Measurements from ENCODE around the gene WBP1L. TPM values are rescaled to one million over a fixed set of nuclear protein-coding genes. Genes with fewer than 3 reads are reported as not detected.
A peak's percentile ranks its signal among the peaks of the same experiment; 100 is the strongest.

WBP1L gene
- total RNA-seq, 2 experiments from 2014 or later, result 17.6 to 24.4 TPM

DNA sequence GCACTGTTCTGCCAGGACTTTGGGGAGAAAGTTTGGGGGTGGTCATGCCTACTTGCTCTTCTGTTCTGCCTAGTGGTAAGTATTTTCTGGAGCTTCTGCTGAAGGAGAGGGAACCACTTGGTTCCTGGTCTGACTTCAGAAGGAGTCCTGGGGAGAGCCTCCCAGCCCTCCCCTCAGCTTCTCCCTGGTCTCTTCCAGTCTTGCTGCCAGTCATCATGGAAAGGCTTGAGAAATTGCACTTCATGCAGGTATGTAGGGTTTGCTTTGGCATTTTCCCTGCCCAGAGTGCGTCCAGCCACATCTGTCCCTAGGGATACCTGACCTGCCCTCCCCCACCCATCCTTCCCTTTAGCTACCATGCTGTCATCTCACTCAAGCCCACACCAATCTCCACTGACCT lies 11.1 kb upstream of the WBP1L start:
- Histone ChIP-seq H3K9me3 (ENCODE audit: low read length) (no peaks in the 10 kb centered on the region), H2AFZ (ENCODE audit: low read length) (no peak overlapping the region), H3K79me2 (ENCODE audit: insufficient read depth, low read depth, low read length) (no peaks in the 10 kb centered on the region), H3K4me3 (ENCODE audit: low read depth, low read length, poor library complexity, severe bottlenecking) (no peak overlapping the region), H3K9me2 (ENCODE audit: insufficient read depth, low read length) (no peaks in the 10 kb centered on the region), H3K27ac (ENCODE audit: low read depth, low read length, poor library complexity, severe bottlenecking) (no peak overlapping the region), H3K36me3 (ENCODE audit: insufficient read depth, low read length) (peaks cover 68% of the 10 kb centered on the region), H3K4me1 (ENCODE audit: insufficient read depth, low read length, poor library complexity, severe bottlenecking) (no peaks in the 10 kb centered on the region), H4K20me1 (ENCODE audit: insufficient read depth, low read length) (no peaks in the 10 kb centered on the region), H3K4me2 (ENCODE audit: low read length) (no peak overlapping the region)
- BruUV-seq (replicated peaks), result no TSS peak
- intact Hi-C loops (cut with micrococcal nuclease; ENCODE audit: unreplicated experiment), result no loop called here
- POLR2A ChIA-PET, result interaction anchor here (2.0 kb wide), 1 partner anchor 11 kb away, joined by 7 read pairs; no protein-coding TSS in a partner anchor
- no peak for DNase-seq (ENCODE audit: low spot score)
- TF ChIP-seq, protein P1, sequence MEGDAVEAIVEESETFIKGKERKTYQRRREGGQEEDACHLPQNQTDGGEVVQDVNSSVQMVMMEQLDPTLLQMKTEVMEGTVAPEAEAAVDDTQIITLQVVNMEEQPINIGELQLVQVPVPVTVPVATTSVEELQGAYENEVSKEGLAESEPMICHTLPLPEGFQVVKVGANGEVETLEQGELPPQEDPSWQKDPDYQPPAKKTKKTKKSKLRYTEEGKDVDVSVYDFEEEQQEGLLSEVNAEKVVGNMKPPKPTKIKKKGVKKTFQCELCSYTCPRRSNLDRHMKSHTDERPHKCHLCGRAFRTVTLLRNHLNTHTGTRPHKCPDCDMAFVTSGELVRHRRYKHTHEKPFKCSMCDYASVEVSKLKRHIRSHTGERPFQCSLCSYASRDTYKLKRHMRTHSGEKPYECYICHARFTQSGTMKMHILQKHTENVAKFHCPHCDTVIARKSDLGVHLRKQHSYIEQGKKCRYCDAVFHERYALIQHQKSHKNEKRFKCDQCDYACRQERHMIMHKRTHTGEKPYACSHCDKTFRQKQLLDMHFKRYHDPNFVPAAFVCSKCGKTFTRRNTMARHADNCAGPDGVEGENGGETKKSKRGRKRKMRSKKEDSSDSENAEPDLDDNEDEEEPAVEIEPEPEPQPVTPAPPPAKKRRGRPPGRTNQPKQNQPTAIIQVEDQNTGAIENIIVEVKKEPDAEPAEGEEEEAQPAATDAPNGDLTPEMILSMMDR (conservative IDR thresholded peaks at IDR 0.05; ENCODE audit: low read length), result no peak
- TF ChIP-seq EZH2phosphoT487 (IDR thresholded peaks at IDR 0.05; ENCODE audit: borderline replicate concordance, low read depth, low read length), result no peak
- CTCF ChIA-PET (ENCODE audit: unreplicated experiment), result interaction anchor here (0.6 kb wide), 1 partner anchor 306 kb away, joined by 4 read pairs; no protein-coding TSS in a partner anchor

DNA sequence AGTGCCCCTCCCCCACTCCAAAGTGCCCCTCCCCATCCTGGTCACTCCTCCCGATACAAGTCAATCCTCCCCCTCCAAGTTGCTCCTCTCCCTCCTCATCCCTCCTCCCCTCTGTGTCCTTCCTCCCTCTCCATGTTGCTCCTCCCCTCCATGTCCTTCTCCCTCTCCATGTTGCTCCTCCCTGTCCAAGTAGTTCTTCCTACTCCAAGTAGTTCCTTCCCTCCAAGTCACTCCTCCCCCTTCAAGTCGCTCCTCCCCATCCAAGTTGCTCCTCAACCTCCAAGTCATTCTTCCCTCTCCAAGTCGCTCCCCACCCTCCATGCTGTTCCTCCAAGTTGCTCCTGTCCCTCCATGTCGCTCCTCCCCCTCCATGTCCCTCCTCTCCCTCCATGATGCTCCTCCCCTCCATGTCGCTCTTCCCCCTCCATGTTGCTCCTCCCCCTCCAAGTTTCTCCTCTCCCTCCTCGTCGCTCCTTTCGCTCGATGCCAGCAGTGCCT lies 8.6 kb upstream of the WBP1L start:
- TF ChIP-seq, protein P1 (conservative IDR thresholded peaks at IDR 0.05; ENCODE audit: low read length), result no peak
- no peak for TF ChIP-seq EZH2phosphoT487 (IDR thresholded peaks at IDR 0.05; ENCODE audit: borderline replicate concordance, low read depth, low read length)
- intact Hi-C loops (cut with micrococcal nuclease; ENCODE audit: unreplicated experiment), result no loop called here
- H3K4me1 ChIP-seq (ENCODE audit: insufficient read depth, low read length, poor library complexity, severe bottlenecking), result peaks cover 6% of the 10 kb centered on the region
- no peaks in the 10 kb centered on the region for H3K9me2 ChIP-seq (ENCODE audit: insufficient read depth, low read length)
- no peaks in the 10 kb centered on the region for H3K79me2 ChIP-seq (ENCODE audit: insufficient read depth, low read depth, low read length)
- ChIA-PET CTCF (ENCODE audit: unreplicated experiment) (no interaction called here), POLR2A (no interaction called here)
- no peak for DNase-seq (ENCODE audit: low spot score)
- no peak overlapping the region for H3K4me3 ChIP-seq (ENCODE audit: low read depth, low read length, poor library complexity, severe bottlenecking)
- peaks cover 50% of the 10 kb centered on the region for H3K36me3 ChIP-seq (ENCODE audit: insufficient read depth, low read length)
- no peaks in the 10 kb centered on the region for H3K9me3 ChIP-seq (ENCODE audit: low read length)
- no TSS peak for BruUV-seq (replicated peaks)
- H3K4me2 ChIP-seq (ENCODE audit: low read length), result no peak overlapping the region
- H2AFZ ChIP-seq (ENCODE audit: low read length), result no peak overlapping the region
- no peaks in the 10 kb centered on the region for H4K20me1 ChIP-seq (ENCODE audit: insufficient read depth, low read length)
- no peak overlapping the region for H3K27ac ChIP-seq (ENCODE audit: low read depth, low read length, poor library complexity, severe bottlenecking)

DNA sequence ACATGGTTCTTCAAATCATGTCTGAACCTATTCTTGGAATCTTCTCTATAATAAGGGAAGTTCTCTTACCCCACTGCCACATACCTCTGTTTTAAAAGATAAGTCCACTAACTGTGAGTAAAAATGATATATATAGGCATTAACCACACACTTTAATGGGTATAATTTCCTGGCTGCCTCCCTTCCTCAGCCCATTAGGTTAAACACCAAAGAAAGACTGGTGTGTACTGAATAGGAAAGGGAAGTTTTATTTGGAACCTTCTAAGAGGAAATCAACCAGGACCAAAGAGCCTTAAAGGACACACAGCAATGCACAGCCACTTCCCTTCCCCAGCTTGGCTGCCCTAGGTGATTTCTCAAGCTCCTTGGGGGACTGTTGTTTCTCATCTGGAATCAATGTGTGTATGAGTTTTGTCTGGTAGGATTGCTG lies 5.0 kb upstream of the WBP1L start:
- intact Hi-C loops (cut with micrococcal nuclease; ENCODE audit: unreplicated experiment), result no loop called here
- Histone ChIP-seq H3K4me3 (ENCODE audit: low read depth, low read length, poor library complexity, severe bottlenecking) (no peak overlapping the region), H3K27ac (ENCODE audit: low read depth, low read length, poor library complexity, severe bottlenecking) (peak overlapping the region; percentile 14), H4K20me1 (ENCODE audit: insufficient read depth, low read length) (no peaks in the 10 kb centered on the region), H3K36me3 (ENCODE audit: insufficient read depth, low read length) (peaks cover 20% of the 10 kb centered on the region), H3K4me1 (ENCODE audit: insufficient read depth, low read length, poor library complexity, severe bottlenecking) (peaks cover 11% of the 10 kb centered on the region), H3K4me2 (ENCODE audit: low read length) (no peak overlapping the region), H2AFZ (ENCODE audit: low read length) (no peak overlapping the region), H3K9me3 (ENCODE audit: low read length) (no peaks in the 10 kb centered on the region), H3K79me2 (ENCODE audit: insufficient read depth, low read depth, low read length) (no peaks in the 10 kb centered on the region; the same call in 1 of the 2 replicates), H3K9me2 (ENCODE audit: insufficient read depth, low read length) (no peaks in the 10 kb centered on the region)
- TSS peak; percentile 44 for BruUV-seq (replicated peaks)
- DNase-seq (ENCODE audit: low spot score), result no peak
- TF ChIP-seq, protein P1 (conservative IDR thresholded peaks at IDR 0.05; ENCODE audit: low read length), result no peak
- TF ChIP-seq EZH2phosphoT487 (IDR thresholded peaks at IDR 0.05; ENCODE audit: borderline replicate concordance, low read depth, low read length), result no peak
- ChIA-PET CTCF (ENCODE audit: unreplicated experiment) (no interaction called here), POLR2A (interaction anchor here (1.4 kb wide), 1 partner anchor 23 kb away, joined by 5 read pairs; no protein-coding TSS in a partner anchor)
